Suppressor macrophage treated with lipopolysaccharide for 1 hour (primary cell): Measurements from ENCODE around the gene FOXO6.

ENCODE experiments used
- DNase-seq, 3 donors: peaks; one replicate each; pipeline ENCODE4 v3.0.0-alpha.2; 2020 to 2022

FOXO6 gene

DNA sequence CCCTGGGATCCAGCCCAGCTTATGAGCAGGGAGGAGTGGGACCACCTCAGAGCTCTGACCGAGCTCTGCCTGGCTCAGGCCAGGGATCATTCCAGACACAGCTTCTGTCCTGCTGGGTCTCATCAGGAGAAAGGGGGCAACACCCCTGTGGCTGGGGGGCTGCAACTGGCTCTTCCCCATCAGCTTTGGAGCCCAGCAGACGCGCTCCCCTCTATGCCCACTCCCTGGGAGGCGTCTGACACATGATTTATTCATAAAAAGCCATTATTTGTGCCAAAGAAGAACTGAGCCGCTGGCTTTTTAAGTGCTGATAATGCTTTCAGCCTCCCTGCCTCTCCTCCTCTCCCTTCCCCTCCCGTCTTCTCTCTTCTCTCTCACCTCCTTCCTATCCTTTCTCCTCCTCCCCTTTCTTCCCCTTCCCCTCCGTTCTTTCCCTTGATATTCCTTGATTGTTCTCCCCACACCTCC is 25.0 kb downstream of the FOXO6 start:
- DNase-seq: no peak

DNA sequence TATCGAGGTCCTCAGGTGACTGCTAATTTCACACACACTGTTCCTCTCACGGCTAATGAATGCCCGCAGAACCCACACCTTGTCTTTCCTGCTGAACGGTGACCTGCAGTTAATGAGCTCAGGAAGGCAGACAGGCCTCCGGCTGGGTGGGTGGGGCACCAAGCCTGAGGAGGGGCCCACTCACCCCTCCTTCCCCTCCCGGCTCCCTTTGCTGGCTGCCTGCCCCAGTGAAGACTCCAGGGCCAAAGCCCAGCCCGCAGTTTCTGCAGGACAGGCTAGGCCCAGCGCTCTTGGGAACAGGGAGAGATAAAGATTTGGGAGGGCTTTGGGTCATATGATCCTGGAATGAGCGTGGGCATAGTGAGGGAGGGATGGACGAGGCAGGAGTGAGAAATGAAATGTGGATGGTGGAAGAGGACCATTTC is 26.4 kb downstream of the FOXO6 start:
- DNase-seq: no peak

DNA sequence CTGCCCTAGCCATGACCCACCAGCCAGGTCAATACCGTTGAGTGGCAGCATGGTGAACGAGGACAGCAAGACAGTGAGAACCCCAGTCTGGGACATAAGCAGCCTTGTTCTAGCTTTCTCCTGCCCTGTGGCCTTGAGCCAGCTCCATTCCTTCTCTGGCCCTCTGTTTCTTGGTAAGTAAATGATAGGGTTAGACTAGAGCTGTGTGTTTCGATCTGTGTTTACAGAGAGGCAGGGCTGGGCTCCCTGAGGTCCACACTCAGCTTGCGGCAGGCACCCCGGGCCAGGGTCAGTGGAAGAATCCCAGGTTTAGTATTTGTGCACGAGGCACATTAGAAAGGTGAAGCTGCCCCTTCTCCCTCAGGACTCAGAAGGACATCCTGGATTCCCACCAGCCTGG is 27.3 kb downstream of the FOXO6 start:
- no peak for DNase-seq

DNA sequence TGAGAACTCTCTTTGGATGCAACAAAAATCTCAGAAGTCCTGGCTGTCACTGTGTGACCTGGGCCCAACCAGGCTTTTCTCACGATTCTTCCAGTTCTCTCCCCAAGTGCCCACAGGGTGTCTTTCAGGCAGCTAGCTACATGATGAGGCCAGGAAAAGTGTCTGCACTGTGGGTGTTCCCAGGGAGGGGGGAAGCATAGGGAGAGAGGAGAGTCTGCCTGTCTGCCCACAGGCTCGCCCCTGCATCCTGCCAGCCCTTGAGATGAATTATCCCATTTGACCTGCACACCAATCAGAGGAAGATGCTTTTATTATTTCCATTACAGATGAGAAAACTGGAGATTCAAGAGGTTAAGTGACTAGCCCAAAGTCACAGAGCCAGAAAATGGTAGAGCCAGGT is 27.8 kb downstream of the FOXO6 start:
- no peak for DNase-seq

DNA sequence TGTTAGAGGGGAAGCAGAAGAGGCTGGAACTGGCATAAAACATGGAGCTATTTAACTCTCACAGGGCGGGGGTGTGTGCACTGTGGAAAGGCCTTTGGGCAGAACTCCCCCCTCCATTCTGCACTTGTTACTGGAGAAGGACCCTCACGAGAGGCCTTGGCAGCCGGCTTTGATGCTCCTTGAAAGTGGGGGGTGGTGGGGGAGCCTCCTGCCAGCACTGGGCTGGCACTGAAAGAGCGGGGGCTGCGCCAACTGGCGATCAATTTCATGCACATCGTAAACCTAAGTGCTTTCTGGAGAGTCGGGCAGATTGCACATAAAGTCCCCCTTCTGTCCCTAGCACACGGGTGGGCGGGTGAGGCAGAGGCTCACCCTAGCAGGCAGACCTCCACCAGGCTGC is 28.9 kb downstream of the FOXO6 start:
- DNase-seq: no peak

DNA sequence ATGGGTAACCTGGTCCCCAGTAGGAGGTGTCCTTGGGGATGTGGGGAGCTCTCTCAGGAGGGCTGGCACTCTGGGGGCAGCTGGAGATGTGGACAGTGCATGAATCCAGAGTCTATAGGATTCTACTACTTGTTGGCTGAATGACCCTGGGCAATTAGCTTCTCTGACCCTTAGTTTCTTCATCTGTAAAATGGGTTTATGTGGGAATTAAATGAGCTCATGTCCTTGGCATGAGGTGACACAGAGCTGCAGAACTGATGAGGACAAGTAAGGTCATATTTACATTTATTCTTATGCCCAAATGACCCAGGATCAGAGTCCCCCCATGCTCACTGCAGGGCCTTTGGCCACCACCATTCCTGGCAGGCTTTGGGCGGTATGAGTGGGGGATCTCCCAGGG is 29.3 kb downstream of the FOXO6 start:
- DNase-seq: no peak

DNA sequence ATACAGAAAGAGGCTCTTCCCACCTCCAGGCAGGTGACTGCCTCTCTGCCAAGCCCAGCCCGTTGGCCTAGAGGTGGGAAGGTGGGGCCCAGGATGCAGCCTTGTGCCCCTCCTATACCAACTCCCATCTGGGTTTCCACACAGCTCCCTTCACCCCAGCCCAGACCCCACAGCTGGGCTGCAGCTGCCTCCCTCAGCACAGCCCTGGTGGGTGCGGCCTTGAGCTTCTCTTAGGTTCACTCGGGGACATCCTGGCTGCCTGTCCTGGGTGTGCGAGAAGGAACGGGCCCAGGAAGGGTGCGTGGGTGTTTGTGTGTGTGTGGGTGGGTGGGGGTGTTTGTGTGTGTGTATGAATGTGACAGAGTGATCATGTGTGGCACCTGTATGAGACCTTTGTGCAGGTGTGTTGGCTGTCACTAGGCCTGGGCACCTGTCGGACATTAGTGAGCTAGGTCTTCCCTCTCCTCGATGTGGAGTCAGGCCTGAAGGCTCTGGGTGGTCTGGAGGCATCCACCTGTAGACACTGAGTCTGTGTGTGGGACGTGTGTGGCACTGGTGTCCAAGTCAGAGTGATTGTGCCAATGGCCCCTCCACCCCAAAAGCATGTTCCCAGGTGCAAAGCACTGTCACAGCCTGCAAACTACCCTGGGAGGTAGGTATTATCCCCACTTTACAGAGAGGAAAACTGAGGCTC is 30.7 kb downstream of the FOXO6 start:
- DNase-seq: no peak

DNA sequence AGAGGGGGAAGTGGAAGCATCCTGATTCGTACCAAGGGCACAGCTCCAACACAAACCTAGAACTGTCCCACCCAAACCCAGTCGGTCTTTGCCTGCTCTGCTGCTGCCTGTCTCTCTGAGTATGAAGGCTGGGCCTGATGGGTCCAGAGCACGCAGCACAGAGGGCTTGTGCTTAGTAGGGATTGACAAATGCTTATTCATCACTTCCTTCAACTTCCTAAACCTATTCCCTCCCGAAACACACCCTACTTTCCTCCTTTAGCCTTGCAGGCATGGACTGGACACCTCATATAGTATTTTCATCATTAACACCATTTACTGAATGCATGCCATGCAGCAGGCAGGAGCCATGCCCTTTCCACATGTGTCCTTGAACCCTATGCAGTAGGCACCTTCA is 31.3 kb downstream of the FOXO6 start:
- DNase-seq: no peak

DNA sequence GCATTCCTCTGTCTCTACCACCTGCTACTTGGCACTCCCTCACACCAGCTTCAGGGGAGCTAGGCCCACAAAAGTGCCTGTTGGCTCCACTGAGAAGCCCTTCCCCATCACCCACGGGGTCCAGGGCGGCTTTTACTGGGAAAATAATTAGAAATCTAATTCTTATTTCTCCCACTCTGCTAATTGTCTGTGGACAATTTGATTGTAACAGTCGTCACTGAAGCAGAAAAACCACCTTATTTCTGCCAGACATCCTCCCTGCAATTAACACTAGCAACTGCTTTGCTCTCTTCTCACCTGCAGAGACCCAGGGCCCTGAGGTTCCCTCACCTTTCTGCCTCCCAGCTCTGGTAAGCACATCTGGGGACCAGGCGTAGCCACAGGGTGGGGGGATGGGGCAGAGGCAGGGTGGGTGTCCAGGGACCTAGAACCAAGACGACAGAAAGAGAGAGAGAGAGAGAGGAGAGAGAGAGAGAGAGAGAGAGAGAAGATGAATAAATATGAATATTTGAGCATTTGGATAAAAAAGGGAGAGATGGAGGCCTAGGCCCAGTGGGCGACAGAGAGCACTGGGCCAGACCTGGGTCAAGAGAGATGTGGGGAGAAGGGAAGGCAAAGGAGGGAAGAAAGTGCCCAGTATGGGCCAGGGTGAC is 32.6 kb downstream of the FOXO6 start:
- DNase-seq: no peak

DNA sequence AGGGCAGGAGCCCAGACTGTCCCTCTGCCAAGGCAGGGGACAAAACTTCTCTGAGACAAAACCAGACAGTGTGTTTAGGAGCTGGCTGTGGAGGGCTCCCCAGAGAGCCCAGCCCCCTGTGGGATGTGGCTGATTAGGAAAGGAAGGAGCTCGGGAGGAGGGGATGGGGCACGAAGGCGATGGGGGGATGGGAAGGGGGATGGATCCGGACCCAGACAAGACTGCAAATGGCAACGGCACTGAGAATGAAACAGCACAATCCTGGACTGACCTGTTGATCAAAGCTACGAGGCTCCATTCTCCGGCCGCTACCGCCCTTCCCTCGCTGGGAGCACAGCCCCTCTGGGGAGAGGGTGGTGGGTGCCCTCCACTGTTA is 33.1 kb downstream of the FOXO6 start:
- no peak for DNase-seq

DNA sequence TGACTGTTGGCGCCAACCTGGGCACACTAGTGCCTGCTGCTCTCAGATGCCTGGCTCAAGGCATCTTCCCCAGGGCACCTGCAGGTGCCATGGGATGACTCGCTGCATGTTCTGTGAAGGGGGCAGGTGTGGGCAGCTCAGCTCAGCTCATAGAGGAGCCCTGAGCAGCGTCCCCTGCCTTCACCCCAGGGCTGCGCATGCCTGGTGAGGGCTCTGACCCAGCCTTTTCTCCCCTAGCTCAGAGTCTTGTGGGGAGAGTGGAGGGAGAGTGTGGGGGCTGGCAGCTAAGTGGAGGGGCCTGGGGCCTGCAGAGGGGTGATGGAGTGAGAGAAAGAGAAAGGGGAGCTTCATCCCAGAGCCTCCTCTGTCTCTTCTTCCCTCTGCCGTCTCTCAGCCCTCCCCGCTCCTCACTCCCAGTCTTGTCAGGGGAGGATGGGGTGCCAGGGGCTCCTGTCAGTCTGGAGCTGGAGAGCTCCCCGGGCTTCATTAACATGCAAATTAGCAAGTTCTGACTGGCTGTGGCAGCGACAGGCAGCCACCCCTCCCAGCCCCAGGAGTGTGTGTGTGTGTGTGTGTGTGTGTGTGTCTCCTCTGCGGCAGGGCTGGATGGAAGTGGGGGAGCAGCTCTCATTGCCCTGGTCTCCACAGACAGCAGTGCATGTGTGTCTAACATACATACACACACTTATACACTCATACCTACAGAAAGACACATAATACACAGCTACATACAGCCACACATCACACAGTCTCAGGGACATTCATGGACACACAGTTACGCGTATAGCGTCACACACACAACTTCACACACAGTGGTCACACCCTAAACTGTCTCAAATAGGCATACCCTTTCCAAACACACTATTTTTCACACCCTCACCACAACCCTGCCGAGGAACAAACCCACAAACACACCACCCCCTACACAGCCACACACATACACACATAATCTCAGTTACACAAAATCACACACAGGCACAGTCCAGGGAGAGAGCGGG is 34.0 kb downstream of the FOXO6 start:
- DNase-seq: no peak

DNA sequence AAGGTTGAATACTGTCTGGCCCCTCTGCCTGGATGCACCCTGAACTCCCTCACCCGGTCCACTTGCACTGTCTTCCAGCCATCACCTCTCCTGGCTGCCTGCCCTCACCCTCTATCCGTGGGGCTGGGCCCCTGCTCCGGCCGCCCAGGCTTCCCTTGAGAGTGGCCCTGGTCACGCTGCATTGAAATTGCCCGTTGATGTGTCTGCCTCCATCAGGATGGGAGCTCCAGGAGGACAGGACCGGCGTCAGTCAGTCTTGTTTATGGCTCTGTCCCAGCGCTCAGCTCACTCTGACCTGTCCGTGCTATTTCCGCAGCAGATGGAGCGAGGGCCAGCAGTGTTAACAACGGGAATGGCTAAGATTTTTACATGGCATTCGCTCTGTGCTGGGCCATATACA is 34.9 kb downstream of the FOXO6 start:
- DNase-seq: no peak

DNA sequence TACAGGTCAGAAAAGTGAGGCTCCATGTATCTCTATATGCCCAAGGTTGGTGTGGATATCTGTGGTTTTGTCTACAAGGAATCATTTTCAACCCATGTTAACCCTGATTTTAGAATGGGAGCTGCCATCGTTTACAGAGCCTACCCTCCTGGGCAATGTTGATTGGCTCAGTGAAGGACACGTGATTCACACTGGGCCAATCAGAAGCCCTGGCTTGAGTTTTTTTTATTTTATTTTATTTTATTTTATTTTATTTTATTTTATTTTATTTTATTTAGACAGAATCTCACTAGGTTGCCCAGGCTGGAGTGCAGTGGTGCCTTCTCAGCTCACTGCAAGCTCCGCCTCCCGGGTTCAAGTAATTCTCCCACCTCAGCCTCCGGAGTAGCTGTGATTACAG is 35.8 kb downstream of the FOXO6 start:
- DNase-seq: no peak

DNA sequence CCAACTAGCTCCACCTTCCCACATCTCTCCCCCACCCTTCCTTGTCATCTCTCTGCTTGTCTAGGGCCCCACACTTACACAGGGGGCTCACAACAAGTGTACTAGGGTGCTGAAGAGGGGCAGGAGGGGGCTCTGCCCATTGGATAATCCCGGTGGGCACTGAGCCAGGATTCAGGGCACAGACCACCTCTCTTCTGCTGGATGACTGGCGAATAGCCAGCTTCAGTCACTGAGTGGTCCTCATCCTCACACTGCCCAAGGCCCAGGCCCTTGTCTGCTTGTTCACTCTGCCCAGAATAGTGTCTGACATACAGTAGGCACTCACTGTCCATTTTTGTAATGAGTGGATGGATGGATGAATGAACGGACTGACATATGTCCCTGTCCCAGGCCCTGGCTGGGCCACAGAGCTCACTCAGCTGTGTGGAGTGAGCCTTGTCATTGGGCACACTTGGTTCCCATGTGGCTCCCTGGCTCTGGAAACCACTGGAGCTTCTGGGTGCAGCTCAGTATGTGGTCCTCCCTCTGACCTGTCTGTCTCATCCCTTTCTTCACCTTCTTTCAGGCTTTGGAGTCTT is 36.6 kb downstream of the FOXO6 start:
- DNase-seq: no peak

DNA sequence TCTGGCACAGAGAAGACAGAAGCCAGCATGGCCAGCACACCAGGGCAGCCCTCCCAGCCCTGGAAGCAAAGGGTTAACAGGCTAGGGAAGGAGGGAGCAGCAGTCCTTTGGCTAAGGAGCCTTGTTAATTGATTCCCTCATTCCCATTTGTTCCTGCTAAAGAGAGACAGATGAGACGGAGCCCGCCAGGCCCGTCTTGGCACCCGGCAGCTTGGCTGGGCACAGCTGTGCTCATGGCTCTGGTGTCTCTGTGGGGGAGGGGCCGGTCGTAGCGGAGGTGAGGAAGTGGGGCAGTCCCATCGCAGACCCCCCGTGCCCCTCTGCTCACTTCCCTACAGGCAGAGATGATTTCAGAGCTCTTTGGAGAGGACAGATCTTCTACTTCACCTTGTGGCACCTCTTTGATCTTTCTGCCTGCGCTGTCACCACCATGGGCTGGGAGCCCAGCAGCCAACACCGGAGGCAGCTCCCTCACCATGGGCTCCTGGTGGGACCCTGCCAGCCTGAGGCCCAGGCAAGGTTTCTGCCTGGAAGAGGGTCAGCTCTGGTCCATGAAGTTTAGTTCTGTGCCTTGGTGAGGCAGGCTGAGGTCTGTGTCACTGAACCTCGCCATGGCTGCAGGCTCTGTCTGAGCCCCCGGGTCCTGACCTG is 38.0 kb downstream of the FOXO6 start:
- no peak for DNase-seq

DNA sequence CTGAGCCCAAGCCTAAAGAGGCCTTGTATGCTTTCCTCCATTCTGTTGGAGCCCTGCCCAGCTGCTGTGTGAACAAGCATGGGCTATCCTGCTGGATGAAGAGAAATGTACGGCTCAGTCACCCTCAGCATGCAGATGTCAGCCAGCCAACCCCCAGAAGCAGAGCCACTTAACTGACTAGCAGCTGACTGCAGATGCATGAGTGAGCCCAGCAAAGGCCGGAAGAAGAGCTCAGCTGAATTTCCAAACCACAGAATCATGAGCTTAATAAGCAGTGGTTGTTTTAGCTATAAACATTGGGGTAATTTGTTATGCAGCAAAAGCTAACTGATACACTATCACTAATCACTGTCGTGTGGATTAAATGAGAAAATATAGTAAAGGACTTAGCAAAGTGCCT is 39.0 kb downstream of the FOXO6 start:
- DNase-seq: no peak

DNA sequence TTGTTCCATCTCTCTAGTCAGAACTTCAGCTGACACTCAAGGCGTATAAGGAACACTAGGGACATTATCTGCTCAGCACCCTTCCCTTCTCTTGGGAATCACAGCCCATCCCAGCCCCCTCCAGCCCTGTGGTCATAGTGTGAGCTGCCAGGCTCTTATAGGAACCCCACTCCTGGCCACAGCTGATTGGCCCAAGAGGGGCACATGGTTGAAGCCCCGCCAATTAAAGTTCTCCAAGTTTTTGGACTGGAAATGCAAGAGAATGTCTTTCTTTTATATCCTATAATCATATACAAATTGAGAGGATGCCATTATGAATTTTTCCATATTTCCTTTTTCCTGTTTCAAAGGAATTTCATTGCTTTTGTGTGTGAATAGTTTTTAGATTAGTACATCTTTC is 40.7 kb downstream of the FOXO6 start:
- no peak for DNase-seq

DNA sequence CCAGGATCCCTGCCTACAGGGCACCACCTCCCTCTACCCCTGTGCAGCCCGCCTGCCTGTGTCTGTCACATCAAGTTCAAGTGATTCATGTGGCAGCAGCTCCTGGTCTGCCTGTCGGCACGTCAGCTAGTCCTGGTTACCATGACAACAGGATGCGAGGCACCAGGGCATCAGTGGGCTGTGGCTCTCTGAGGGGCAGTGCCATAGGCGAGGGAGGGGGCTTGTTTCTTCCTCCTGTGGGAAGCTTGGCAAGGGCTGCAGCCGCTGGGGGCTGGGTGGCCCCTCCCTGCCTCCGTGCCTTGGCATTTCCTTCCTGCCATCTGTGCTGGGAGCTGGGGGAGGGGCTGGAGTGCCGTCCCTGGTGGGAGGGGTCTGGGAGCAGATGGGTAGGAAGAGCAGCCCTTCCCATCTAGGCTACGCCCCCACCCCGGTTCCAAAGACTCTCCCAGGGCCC is 43.1 kb downstream of the FOXO6 start:
- peak in 1 of 3 donors; percentile 26 for DNase-seq

DNA sequence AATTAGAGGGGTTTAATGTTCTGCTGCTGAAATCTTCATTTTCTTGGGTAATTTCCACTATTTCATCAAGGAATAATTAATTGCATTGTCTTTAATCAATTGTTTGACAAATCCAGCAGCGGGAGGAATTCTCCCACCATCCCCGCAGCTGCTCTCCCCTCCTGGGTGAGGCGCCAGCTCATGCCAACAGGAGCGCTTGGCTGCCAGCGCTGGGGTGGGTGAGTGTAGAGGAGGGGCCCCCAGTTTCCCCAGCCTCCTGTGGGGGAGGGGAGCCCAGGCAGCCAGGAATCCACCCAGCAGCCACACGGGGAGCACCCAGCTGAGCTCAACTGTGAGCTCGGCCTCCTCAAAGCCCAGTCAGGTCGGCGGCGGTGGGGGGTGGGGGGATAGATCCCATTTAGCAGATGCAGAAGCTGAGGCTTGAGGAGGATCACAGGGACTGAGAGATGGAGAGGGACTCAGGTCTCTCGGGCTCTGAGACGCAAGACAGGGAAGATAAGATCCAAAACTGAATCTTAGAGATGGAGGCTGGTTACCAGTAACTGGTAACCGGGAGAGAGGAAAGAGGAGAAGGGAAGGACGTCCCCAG is 46.5 kb downstream of the FOXO6 start:
- no peak for DNase-seq

DNA sequence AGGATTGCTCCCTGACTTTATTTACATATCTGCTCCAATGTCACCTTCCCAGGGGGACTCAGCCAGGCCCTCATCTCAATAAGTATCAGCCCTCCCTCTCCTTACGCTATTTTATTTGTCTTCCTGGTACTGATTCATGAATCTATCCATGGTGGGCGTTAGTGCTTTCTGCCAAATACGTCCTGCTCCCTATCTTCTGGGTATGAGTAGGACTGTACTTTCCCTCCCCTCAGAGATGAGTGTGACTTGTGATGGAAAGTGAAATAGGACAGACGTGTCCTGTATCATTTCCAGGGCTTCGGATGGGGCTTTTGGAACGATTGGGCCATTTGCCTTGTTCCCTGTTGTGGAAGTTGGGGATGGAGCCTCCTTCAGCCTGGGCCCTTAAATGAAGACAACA is 47.5 kb downstream of the FOXO6 start:
- DNase-seq: no peak

DNA sequence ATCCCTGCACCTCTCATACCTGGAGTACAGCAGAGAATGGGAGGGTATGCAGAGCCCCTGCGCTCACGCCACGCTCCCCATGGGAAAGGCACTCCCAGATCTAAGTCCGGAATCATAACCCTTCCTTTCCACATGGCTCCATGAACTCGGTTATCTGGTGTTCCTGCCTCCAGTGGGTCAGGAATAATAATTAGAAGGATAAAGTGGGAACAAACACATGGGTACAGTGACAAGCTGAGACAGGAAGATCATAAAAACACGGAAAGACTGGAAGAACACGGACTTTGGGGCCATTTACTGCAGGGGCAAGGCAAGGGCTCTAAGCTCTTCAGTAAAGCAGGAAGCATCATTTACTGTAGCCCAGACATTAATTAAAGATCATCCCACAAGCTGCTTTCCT is 48.6 kb downstream of the FOXO6 start:
- DNase-seq: no peak

DNA sequence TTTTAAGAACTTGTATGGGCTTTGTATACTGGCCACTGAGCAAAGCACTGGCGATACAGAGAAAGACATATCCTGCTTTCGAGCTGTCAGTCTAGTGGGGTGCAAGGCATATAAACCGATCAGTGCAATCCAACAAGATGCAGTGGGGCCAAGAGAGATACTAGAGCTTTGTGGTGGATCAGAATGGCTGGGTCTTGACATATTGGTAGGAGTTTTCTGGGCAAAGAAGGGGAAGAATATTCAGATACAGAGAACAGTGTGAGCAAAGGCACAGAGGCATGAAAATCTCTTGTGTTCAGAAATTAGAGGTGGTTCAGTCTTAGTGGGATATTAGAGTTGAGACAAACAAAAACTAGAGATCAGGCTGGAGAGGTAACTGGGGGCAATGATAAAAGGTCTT is 49.2 kb downstream of the FOXO6 start:
- no peak for DNase-seq
